GM12878 (cell line): ENCODE data around the gene NME7. TPM values are rescaled to one million over a fixed set of nuclear protein-coding genes. Genes with fewer than 3 reads are reported as not detected.

ENCODE experiments used
- BCL11A ChIP-seq: IDR thresholded peaks from 2 replicates; pipeline ENCODE4 v1.6.1; 2011; ENCODE audit warnings: low read depth, low read length
- IKZF2 ChIP-seq, 2 experiments: fragments of 450-650 bp; IDR thresholded peaks; 2 replicates each; pipeline ENCODE4 v1.6.1; 2017; ENCODE audit warnings: mild to moderate bottlenecking in 2 of 2, moderate library complexity in 2 of 2
- MEF2B ChIP-seq: fragments of 450-650 bp; IDR thresholded peaks from 2 replicates; pipeline ENCODE4 v1.6.1; 2018; ENCODE audit warnings: mild to moderate bottlenecking, moderate library complexity; ENCODE audit not compliant: partially characterized antibody, poor library complexity, severe bottlenecking
- RFX5 ChIP-seq: IDR thresholded peaks from 2 replicates; pipeline ENCODE4 v1.6.1; 2011; ENCODE audit warnings: low read depth, low read length, improper control_type of control experiment
- RUNX3 ChIP-seq: IDR thresholded peaks from 2 replicates; pipeline ENCODE4 v1.6.1; 2012; ENCODE audit warnings: low read length, inconsistent platforms
- SMAD1 ChIP-seq: fragments of 450-650 bp; IDR thresholded peaks from 2 replicates; pipeline ENCODE4 v1.6.1; 2018; ENCODE audit warnings: mild to moderate bottlenecking, low read depth; ENCODE audit not compliant: partially characterized antibody
- SREBF2 ChIP-seq: IDR thresholded peaks from 2 replicates; pipeline ENCODE4 v1.6.1; 2012; ENCODE audit warnings: mild to moderate bottlenecking, low read length
- SRF ChIP-seq, 2 experiments: IDR thresholded peaks; 2 replicates each; pipeline ENCODE4 v1.6.1; 2011; ENCODE audit warnings: low read depth in 2 of 2, low read length in 2 of 2, mild to moderate bottlenecking in 1 of 2, moderate library complexity in 1 of 2
- ZBED1 ChIP-seq: IDR thresholded peaks from 2 replicates; pipeline ENCODE4 v1.6.1; 2016; ENCODE audit warnings: borderline replicate concordance
- ZNF384 ChIP-seq: IDR thresholded peaks from 2 replicates; pipeline ENCODE4 v1.6.1; 2012; ENCODE audit warnings: low read depth, mild to moderate bottlenecking, low read length, improper control_type of control experiment, borderline replicate concordance
- ZNF687 ChIP-seq: fragments of 450-650 bp; IDR thresholded peaks from 2 replicates; pipeline ENCODE4 v1.6.1; 2017; ENCODE audit warnings: mild to moderate bottlenecking, moderate library complexity
- polyA plus RNA-seq, 11 experiments: library from polyadenylated mRNA; depleted of rRNA in 4 of 11; unstranded in 6 of 11; stranded (reverse) in 5 of 11; fragments of >200 nt; fragmentation: Nextera tagmentation in 4 of 11; fragmentation: Illumina TruSeq in 1 of 11; extraction: Ambion mirVana in 4 of 11; extraction: Trizol in 1 of 11; gene quantifications; 1 replicate in 1 of 11; 2 replicates in 10 of 11; pipeline versions ENCODE4 v1.2.1 to v1.2.3, GENCODE V29; 2011 to 2016; ENCODE audit warnings: inconsistent platforms in 2 of 11, missing spikeins in 2 of 11, low read depth in 1 of 11
- total RNA-seq, 4 experiments: library from RNA; depleted of rRNA in 3 of 4; stranded (reverse); fragments of >200 nt in 3 of 4; fragmentation: Illumina TruSeq in 1 of 4; extraction: Trizol in 1 of 4; gene quantifications; 2 replicates each; pipeline versions ENCODE4 v1.2.1 to v1.2.3, GENCODE V29; 2013 to 2021
- TF ChIP-seq, protein P1 (sequence below): fragments of 450-650 bp; IDR thresholded peaks from 2 replicates; pipeline ENCODE4 v1.6.1; 2017; ENCODE audit warnings: borderline replicate concordance
- TF ChIP-seq, protein P2 (sequence below): fragments of 450-650 bp; IDR thresholded peaks from 2 replicates; pipeline ENCODE4 v1.6.1; 2017; ENCODE audit warnings: mild to moderate bottlenecking, low read depth, inconsistent platforms; ENCODE audit not compliant: poor library complexity, severe bottlenecking
- TF ChIP-seq, protein P3 (sequence below): IDR thresholded peaks from 2 replicates; pipeline ENCODE4 v1.6.1; 2011; ENCODE audit warnings: borderline replicate concordance, low read depth, mild to moderate bottlenecking, moderate library complexity, mixed read lengths, low read length; ENCODE audit not compliant: insufficient read depth; ENCODE audit errors: extremely low read length
- TF ChIP-seq, protein P4 (sequence below): IDR thresholded peaks from 2 replicates; pipeline ENCODE4 v1.6.1; 2011; ENCODE audit warnings: borderline replicate concordance, low read depth, mild to moderate bottlenecking, moderate library complexity, low read length; ENCODE audit not compliant: insufficient read depth, poor library complexity, severe bottlenecking

NME7 gene
- total and polyA plus RNA-seq, 10 of the 15 experiments (the other 5 are each of a cell fraction or from before 2014, with no cell fraction given): 1.5 to 15.6 (median 7.2) TPM

GRCh38 chr1:169367686-169368405, at the start of gene NME7, which contains the start of gene BLZF1 (continued):
- TF ChIP-seq, protein P1, sequence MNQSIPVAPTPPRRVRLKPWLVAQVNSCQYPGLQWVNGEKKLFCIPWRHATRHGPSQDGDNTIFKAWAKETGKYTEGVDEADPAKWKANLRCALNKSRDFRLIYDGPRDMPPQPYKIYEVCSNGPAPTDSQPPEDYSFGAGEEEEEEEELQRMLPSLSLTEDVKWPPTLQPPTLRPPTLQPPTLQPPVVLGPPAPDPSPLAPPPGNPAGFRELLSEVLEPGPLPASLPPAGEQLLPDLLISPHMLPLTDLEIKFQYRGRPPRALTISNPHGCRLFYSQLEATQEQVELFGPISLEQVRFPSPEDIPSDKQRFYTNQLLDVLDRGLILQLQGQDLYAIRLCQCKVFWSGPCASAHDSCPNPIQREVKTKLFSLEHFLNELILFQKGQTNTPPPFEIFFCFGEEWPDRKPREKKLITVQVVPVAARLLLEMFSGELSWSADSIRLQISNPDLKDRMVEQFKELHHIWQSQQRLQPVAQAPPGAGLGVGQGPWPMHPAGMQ: no peak
- TF ChIP-seq SMAD1: no peak
- TF ChIP-seq IKZF2 (IDR thresholded peaks at IDR 0.05): peak; percentile 45 to 49; a peak in 3 of 4 replicates
- no peak for TF ChIP-seq ZNF384
- TF ChIP-seq, protein P2, sequence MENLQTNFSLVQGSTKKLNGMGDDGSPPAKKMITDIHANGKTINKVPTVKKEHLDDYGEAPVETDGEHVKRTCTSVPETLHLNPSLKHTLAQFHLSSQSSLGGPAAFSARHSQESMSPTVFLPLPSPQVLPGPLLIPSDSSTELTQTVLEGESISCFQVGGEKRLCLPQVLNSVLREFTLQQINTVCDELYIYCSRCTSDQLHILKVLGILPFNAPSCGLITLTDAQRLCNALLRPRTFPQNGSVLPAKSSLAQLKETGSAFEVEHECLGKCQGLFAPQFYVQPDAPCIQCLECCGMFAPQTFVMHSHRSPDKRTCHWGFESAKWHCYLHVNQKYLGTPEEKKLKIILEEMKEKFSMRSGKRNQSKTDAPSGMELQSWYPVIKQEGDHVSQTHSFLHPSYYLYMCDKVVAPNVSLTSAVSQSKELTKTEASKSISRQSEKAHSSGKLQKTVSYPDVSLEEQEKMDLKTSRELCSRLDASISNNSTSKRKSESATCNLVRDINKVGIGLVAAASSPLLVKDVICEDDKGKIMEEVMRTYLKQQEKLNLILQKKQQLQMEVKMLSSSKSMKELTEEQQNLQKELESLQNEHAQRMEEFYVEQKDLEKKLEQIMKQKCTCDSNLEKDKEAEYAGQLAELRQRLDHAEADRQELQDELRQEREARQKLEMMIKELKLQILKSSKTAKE: peak; percentile 43
- 0 out of 2 replicates have a peak, but pooled peaks have one; percentile 23 for TF ChIP-seq SREBF2
- TF ChIP-seq RUNX3: peak; percentile 96
- peak; percentile 49 for TF ChIP-seq MEF2B
- TF ChIP-seq RFX5: no peak
- TF ChIP-seq SRF (IDR thresholded peaks at IDR 0.05; ENCODE audit: low read depth in 2 of 2, low read length in 2 of 2): 0 out of 4 replicates have a peak, but pooled peaks of 1 of the 2 experiments have one; percentile 5
- no peak for TF ChIP-seq ZBED1
- TF ChIP-seq, protein P3, sequence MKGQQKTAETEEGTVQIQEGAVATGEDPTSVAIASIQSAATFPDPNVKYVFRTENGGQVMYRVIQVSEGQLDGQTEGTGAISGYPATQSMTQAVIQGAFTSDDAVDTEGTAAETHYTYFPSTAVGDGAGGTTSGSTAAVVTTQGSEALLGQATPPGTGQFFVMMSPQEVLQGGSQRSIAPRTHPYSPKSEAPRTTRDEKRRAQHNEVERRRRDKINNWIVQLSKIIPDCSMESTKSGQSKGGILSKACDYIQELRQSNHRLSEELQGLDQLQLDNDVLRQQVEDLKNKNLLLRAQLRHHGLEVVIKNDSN: no peak
- TF ChIP-seq BCL11A: no peak
- peak; percentile 25; the same call in 1 of the 2 replicates for TF ChIP-seq ZNF687
- TF ChIP-seq, protein P4, sequence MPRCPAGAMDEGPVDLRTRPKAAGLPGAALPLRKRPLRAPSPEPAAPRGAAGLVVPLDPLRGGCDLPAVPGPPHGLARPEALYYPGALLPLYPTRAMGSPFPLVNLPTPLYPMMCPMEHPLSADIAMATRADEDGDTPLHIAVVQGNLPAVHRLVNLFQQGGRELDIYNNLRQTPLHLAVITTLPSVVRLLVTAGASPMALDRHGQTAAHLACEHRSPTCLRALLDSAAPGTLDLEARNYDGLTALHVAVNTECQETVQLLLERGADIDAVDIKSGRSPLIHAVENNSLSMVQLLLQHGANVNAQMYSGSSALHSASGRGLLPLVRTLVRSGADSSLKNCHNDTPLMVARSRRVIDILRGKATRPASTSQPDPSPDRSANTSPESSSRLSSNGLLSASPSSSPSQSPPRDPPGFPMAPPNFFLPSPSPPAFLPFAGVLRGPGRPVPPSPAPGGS: no peak
